T1000 (cell line): Measurements from ENCODE around the gene RNASE4.
"Not testable (repeated sequence)": the region's sequence is repeated elsewhere in the genome, so short reads cannot be mapped to it uniquely, and the experiment has no call there.

Experiments
- DNase-seq: peaks from one replicate; lab custom pipeline; 2025; ENCODE audit warnings: mixed read lengths; lab: John Stamatoyannopoulos, UW

The RNASE4 gene

DNA sequence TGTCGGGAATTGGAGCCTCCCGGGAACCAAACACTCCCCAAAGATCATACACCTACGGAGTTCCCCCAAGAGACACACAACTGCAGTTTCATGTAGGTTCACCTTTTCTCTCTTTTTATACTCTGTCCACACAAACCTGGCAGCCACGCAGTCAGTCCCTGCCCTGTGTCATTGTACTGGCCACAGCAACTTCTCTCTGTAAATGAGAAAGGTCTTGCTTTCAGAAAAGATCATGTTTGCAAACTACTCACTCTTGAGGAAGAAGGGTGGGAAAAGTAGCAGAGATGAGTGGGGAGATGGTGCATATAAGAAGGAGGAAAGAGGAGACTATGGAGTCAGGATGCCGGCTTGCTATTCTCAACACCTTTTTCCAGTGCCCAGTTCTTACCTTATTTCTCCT, 14.6 kb downstream of the RNASE4 start:
- DNase-seq, result no peak

DNA sequence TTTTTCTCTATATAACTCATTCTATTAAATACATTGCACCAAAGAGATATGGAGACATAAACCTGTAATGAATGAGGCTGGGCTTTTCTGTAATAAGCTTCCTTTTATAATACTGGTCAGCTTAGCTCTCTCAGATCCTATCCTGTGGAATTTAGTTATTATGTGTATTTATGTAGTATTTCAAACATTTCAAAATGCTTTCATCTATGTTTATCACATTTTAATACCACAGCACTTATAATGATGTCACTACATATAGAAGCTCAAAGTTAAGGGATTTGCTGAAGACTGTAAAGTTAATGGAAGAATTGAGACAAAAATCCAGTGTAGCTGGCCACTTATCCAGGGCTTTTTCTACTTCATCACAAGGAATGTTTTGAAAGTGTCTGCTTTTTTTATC, 15.6 kb downstream of the RNASE4 start:
- no peak for DNase-seq

DNA sequence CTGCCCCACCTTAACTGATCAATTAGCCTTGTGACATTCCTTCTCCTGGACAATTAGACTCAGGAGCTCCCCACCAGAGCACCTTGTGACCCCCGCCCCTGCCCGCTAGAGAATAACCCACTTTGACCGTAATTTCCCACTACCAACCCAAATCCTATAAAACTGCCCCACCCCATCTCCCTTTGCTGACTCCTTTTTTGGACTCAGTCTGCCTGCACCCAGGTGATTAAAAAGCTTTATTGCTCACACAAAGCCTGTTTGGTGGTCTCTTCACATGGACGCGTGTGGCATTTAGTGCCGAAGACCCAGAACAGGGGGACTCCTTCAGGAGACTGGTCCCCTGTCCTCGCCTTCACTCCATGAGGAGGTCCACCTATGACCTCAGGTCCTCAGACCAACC, 16.6 kb downstream of the RNASE4 start:
- DNase-seq, result not testable (repeated sequence)

DNA sequence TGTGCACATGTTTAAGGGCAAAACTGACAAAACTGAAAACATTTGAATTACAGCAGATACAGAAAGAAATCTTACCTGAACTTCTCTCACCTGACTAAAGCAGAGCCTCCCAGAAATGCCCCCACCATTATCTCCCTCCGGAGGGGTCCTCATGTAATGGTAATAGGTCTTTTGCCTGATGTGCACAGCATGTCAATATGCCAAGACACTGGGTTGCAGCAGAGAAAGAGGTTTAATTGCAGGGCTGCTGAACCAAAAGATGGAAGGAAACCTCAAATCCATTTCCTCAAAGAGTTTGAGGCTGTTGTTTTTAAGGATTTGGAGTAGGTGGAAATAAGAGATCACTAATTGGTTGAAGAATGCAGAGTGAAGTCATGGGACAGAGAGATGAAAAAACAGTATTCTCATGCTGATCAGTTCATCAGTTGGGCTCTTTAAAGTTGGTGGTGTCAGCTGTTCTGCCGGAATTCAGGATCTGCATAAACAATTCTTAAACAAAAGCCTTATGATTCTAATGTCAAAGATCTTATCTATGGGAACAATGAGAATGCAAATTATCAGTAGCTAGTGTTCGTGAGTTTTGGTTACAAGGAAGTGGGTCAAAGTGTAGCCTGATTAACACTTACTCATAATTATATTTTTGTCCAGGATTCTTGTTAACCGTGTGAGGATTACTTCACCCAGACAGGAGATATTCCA, 22.4 kb downstream of the RNASE4 start:
- no peak for DNase-seq

DNA sequence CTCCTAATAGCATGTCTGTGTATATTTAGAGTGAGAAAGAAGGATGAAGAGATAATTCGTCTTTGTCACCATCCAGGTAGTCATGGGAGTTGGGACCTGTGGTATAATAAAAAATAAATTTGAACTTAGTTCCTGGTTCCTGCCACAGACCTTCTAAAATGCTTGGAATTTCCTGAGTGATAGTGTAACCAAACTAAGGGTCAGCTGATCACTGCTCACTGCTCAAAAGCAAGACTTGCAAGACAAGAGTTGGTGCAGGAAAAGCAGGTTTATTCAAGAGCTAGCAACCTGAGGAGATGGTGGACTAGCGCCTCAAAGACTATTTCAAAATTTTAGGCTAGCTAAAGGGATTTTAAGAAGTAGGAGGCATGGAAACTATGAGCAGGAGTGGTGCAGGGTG, 23.3 kb downstream of the RNASE4 start:
- DNase-seq, result no peak

DNA sequence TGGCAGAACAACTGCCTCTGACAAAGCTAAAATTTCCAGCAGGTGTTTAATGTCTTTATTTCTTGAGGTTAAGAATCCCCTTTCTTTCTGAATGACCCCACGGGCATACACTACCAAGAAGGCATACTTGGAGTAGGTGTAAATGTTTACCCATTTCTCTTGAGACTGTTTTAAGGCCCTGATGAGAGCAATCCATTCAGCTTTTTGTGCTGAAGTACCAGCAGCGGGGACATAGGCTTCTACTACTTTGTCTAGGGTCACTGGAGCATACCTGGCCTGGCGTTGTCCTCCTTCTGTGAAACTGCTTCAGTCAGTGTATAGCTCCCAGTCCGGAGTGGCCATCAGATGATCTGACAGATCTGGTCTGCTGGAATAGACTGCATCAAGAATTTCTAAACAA, 26.9 kb downstream of the RNASE4 start:
- DNase-seq, result no peak

DNA sequence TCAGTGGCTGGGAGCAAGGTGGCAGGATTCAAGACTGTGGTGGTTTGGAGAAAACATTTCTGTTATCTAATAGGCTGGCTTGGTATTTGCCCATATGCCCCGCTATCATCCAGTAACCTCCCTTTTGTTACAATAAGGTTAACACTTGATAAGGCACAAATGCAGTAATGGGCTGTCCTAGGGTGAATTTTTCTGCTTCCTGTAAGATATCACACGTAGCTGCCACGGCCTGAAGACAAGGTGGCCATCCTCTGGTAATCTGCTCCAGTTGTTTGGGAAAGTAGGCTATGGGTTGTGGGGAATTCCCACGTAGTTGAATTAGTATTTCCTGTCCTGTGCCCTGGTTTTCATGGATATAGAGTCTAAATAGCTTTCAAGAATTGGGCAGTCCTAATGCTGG, 27.3 kb downstream of the RNASE4 start:
- DNase-seq, result no peak

DNA sequence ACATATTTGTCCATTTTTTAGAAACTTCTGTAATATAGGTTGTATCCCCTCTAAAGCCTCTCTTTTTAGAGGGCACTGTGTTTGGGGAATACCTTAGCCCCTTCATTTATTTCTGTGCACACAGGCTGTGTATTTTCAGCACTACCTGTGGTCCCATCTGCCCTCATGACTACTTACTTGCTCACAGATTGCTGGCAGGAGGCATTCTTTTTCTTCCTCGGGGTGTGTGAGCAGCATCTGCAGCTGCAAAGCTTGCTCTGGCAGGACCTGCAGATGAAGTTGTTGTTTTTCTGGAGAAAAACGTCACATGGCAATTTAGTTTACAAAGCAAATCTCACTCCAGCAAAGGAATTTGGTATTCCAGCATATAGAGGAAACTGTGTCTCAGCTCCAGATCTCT, 28.5 kb downstream of the RNASE4 start:
- no peak for DNase-seq

DNA sequence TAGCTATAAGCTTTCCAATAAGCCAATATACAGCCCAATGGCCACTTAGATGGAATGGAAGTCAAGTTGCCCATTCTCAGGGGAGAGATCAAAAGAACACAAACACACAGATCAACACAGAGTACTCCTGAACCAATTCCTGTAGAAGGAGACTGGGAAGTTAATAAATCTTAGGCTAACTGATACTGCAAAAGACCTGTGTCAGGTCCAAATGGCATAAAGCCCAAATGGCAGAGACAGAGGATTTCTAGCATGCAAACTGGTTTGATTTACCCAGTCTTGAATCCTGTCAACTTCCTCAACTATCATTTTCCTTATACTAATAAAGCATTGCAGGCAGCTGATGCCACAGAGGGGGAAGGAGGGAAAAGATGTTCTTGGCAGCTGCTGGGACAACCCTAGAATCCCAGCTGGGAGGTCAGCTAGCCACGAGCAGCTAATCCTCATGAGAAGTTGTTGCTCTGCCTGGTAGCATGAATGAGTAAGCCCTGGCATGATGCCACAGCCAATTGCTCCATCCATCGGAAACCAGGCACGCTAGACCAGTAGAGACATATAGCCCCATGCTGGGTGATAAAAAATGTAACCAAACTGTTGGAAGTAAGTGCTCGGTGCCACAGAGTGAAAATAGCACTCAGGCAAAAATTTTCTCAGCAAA, 30.4 kb downstream of the RNASE4 start:
- DNase-seq, result no peak

DNA sequence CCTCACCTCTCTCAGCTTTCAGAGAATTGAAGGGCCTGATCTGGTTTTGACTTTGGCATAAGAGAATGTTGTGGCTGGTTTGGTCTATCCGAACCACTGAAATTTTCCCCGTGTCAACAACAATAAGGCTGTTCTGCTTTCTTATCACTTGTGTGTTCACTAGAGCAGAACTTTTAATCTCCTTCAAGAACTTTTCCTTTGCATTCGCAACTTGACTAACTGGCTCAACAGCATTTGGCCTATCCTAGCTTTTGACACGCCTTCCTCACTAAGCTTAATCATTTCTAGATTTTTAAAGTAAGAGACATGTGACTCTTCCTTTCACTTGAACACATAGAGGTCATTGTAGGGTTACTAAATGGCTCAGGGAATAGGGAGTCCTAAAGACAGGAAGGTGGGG, 35.4 kb downstream of the RNASE4 start:
- DNase-seq, result no peak

DNA sequence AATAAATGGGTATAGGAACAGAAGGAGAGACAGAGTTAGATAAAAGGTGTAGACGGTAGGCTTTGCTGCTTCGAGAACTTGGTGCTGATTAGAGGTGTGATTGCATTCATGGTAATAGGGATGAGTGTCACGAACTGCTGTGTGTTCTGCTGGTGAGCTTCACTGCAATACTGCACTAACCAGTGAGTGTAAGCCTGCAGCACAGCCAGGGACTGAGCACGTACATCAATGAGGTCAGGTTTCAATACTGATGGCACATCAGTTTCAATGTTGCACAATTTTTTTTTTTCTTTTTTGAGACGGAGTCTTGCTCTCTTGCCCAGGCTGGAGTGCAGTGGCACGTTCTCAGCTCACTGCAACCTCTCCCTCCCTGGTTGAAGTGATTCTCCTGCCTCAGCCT, 36.4 kb downstream of the RNASE4 start:
- DNase-seq, result no peak

DNA sequence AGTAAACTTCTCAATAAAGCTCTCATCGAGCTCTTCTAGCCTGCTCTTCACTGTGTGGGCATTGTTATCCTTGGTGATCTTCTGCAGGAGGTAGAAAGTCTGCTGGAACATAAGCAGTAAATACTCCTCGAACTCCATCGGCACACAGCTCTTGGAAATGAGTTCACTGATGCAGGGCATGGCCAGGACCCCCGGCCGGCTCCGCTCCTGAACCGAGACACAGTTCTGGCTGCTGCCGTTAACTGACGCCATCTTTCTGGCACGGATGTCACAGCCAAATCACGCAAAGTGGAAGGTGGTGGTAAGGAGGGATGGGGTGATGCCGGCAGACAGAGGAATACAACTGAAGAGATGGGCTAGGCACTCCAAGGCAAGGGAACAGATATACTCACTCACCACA, 37.7 kb downstream of the RNASE4 start:
- DNase-seq, result no peak

DNA sequence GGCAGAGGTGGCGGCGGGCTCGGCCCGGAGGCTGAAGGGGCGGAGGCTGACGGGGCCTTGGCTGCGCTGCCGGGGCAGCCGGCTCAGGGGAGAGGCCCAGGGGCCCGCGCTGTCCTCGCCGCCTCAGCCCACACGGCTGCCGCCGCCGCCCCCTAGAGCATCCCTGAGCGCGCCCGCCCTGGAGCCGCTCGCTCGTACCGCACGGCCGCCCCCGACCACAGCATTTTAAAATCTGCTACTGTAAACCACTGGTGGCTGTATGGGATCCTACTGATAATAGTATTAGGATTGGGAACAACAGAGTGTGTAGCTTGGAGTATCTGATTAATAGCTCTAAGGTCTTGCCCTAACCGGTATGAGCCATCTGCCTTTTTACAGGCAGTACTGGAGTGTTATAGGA, 39.1 kb downstream of the RNASE4 start:
- no peak for DNase-seq

DNA sequence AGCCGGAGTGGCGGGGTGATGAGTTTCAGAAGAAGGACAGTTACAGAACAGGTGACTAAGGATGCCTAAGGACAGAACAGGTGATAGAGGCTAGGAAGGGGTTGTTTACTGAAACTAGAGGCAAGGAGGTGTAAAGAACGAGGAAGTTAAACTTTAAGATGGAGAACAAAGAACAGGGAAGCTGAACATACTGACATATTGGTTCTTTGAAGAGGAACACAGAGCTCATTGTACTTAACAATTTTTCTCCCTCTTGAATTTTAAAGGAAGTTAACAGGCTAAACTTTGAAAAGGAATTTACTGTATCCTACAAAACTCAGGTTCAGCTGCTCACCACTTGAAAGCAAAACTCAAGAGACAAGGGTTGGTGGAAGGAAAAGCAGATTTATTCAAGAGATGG, 41.8 kb downstream of the RNASE4 start:
- not testable (repeated sequence) for DNase-seq

DNA sequence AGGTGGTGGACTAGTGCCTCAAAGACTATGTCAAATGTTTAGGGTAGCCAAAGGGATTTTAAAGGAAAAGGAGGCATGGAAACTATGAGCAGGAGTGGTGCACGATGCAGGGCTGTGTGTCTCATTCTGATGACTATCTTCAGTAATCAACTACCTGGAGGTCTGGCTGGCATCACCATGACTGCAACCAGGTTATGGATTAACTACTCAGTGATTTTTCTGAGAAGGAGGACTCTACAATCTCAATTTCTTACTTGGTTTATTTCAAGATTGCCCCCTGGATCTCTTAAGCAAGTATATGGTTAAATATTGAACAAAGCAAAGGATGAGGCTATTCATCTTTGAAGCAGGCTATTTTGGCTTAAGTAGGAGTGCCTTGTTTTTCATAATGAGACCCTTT, 42.2 kb downstream of the RNASE4 start:
- no peak for DNase-seq

DNA sequence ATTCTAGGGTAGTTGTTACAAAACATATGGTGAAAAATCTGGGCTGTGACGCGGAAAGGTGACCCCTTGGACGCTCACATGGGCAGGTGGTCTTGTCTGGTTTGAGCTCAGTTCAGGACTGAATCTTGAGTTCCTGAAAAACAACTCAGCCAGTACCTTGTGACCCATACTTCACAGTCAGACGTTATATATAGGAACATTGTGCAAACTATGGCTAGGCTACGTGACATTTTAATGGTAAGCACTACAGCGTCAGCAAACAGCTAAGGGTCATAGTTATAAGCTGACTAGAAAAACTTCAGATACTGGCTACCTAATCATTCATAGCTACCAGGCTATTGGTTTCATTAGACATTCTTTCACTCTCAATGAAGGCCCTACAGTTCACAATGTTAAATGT, 46.5 kb downstream of the RNASE4 start:
- no peak for DNase-seq

DNA sequence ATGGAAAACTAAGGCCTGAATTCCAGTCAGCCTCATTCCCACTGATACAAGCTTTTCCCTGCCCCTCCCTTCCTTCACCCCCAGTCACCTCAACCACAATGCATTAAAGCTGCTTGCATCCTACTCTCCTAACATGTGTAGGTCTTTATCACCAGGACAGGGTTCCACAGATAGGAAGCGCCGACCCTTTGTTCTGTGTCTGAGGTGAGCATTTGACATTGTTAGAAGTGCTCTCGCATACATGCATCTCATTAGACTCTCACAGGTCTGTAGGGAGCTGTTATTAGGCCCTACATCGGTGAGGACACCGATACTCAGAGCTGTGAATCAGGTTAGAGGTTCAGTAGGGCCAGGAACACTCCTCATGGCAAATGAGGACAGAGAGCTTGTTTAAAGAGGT, 48.1 kb downstream of the RNASE4 start:
- no peak for DNase-seq

DNA sequence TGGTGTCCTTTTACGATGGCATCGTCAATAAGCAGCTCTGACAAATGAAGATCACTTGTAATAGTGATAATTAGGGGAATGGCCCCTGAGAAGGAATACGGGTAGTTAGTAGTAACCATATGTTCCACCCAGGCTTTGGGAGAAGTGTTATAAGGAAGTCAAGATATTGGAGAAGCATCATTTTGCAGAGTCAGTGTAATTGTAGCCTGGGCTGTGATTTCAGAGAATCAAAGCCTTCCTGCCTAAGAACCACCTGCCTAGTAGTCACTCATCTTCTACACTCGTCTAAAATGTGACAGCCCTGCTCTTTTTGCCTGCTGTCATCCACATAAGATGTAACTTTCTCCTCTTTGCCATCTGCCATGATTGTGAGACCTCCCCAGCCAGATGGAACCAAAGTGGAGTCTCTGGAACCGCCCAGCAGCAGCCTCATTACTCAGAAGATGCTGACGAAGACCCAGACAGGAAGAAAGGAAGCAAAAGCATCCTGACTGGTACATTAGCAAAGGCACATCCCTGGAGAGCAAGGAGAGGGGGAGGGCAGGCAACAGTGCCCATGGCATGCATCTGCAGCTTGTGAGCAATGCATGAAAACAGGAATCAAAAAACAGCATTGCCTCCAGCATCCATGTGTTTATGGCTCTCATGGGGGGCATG, 48.7 kb downstream of the RNASE4 start:
- DNase-seq, result no peak

DNA sequence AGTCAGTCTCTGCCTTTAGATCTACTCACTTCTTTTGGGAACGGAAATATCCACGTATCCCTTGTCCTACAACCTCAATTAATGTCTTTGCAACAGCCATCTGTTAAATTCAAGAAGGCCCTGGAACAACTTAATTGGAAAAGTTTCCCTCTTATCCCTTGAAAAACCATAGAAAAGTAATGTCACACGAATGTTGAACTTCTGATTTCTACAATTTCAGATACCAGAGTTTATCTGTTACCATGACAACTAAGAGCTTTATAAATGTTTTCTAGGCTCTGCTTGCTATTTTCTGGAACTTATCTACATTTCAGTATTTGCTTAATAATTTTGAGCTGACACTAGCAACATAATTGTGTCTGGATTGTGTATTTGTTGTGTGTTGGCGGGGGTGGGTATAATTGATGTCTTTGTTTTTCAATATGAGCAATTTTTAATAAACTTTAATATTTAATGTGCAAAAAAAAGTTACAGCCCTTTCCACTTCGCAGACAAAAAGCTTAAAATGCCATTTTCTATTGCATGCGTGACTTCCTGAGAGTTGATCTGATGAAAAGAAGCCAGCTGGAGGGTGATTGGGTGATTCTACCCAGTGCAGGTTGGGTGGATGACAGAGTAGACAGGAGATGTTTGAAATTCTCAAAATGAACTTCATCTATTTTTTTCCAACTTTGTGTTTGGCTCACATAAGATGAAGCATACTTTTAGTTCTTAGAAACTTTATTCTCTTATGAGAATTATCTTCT, 49.5 kb downstream of the RNASE4 start:
- DNase-seq, result no peak

DNA sequence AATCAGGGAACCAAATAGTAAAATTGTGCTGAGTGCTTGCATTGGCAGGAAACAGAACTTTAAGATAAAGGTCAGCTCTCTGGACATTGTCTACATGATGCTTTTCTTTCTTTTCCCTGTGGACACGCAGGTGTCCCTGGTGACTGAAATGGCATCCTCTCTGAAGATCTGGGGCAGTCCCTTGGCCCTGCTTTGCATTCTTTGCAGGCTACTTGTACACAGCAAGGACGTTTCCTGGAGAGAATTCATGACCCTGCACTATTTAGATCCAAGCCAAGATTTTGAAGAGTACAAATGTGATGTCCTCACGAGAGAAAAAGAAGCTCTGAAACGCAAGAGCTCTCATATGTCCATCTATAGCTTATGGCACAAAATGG, 50.1 kb downstream of the RNASE4 start:
- no peak for DNase-seq

DNA sequence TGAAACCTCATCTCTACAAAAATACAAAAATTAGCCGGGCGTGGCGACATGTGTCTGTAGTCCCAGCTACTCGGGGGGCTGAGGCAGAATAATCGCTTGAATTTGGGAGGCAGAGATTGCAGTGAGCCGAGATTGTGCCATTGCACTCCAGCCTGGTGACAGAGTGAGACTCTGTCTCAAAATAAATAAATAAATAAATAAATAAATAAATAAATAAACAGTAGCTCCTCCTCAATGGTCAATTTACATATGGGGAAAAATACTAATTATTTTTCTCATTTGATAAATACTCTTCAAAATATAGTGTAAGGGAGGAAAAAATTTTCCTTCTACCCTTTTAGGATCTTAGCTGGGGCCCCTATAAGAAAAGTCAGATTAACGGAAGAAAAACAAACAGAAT, 53.9 kb downstream of the RNASE4 start:
- not testable (repeated sequence) for DNase-seq

DNA sequence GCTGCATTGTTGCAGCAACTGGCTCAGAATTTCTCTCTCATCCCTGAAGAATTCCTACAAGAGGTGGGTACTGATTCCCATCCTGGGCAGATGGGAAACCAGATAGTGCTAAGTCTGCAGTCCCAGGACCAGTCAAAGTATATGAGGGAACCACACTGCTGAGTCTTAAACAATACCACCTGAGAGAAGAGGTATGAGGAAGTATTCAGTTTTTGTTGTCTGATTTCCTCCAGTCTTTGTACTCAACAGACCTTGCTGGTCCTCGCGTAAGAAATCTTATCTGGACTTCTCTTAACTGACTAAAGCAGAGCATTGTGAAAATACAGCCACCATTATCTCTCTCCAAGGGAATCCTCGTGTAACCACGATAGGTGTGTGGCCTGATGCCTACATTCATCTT, 57.8 kb downstream of the RNASE4 start:
- no peak for DNase-seq

DNA sequence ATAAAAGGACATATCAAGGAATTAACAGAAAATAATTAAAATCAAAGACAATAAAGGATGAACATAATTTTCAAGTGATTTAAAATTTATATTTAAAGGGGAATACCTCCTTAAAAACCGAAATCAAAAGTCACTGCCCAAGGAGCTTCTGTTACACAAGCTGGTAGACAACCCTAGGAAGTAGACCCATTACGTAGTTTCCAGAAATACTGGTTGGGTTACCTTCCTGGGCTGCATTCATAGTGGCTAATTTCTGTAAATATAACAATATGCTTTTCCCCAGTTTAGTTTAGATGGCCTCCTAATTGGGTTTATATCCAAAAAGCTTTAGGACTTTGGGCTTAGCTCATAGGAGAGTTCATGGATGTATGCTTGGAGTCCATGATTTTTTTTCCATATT, 59.2 kb downstream of the RNASE4 start:
- no peak for DNase-seq
